ENCODE results near the gene LGALS3.

The LGALS3 gene

GRCh38 chr14:55191203-55192053 is 62.4 kb downstream of the LGALS3 start, which contains the start of gene DLGAP5:
DLGAP5 (minus strand) TSS chr14:55191585; CDS start chr14:55189179, 2,406 bp downstream.
- DNase-seq, result peak; percentile 99

DNA sequence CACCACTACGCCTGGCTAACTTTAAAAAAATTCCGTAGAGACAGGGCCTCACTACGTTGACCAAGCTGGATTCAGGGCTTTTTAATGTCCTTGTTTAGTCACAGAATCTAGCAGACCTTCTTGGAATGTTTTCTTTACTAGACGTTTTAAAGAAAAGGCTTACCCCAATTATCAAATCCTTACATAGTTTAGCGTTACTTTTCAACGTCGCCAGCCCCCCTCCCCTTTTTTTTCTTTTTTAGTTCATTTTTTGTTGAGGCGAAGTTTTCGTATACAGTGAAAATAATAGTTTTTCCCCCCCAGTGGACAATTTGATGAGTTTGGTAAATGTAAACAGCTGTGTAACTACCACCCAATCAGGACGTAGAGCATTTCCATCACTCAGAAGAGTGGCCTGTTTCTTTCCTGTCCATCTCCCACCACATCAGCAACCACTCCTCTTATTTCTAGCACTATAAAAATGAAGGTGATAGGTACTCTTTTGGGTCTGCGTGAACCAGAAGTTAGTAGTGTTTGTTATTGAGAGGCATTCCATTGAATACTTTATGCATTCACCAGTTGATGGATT is 63.1 kb downstream of the LGALS3 start:
- peak in 1 of 2 experiments; percentile 45 for DNase-seq

DNA sequence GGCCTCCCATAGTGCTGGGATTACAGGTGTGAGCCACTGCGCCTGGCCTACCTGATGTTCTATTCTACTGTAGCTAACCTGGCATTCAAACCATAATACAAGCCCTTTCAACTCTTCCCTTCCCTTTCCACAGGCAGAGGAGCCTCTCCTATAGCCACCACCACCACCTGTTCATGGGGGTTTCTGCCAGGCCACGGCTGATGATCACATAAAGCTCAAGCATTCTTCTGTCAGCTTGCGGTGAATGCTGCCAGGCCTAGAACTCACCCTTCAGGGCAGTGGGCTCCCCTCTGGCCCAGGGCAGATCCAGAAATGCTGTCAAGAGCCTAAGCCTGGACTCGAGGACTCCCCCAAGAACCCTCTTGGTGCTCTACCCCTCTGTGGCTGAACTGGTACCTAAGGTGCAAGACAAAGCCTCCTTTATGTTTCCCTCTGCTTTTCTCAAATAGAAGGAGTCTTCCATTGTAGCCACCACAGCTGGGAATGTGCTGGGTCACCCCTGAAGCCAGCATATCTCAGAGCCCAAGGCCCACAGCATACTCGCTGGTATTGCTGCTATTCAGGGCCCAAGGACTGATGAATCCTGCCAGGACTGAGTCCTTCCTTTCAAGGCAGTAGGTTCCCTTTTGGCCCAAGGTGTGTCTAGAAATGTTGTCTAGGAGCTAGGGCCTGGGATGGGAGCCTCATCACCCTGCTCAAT is 65.8 kb downstream of the LGALS3 start:
- DNase-seq, result no peak

All from Kasumi-1 (cell line).